Psoas muscle (tissue), 8 donors: ENCODE data around the gene DMAC2. TPM values are rescaled to one million over a fixed set of nuclear protein-coding genes. Genes with fewer than 3 reads are reported as not detected.
"Not testable (repeated sequence)": the region's sequence is repeated elsewhere in the genome, so short reads cannot be mapped to it uniquely, and the experiment has no call there.

Experiments
- ATAC-seq, 4 donors: fragments of 200-7000 bp; cut with Tn5 transposase; one replicate each; pipeline ENCODE4 v1.9.1; 2020; ENCODE audit warnings: moderate library complexity in 3 of 4, mild to moderate bottlenecking in 2 of 4
- DNase-seq, 2 donors: peaks; one replicate each; pipeline ENCODE4 v3.0.0-alpha.2; 2020
- H3K27ac ChIP-seq: fragments of 200-600 bp; one replicate; pipeline ENCODE4 v1.8.0; 2022
- H3K27me3 ChIP-seq, 3 donors: fragments of 200-600 bp in 1 of 3; one replicate each; pipeline versions ENCODE4 v1.6.1 to v1.8.0; 2013 to 2022; ENCODE audit warnings: low read length in 2 of 3, mild to moderate bottlenecking in 2 of 3, moderate library complexity in 1 of 3; ENCODE audit not compliant: insufficient read depth in 3 of 3
- H3K36me3 ChIP-seq, 2 donors: fragments of 200-600 bp in 1 of 2; one replicate each; pipeline versions ENCODE4 v1.6.1 to v1.8.0; 2013 to 2022; ENCODE audit warnings: low read depth in 1 of 2, mild to moderate bottlenecking in 1 of 2, moderate library complexity in 1 of 2; ENCODE audit not compliant: insufficient read depth in 1 of 2
- H3K4me1 ChIP-seq: fragments of 200-600 bp; one replicate; pipeline ENCODE4 v1.8.0; 2022
- H3K4me3 ChIP-seq: fragments of 200-600 bp; one replicate; pipeline ENCODE4 v1.8.0; 2022; ENCODE audit warnings: mild to moderate bottlenecking
- H3K9me3 ChIP-seq: fragments of 200-600 bp; one replicate; pipeline ENCODE4 v1.8.0; 2022
- CTCF ChIP-seq: fragments of 200-600 bp; IDR thresholded peaks from one replicate; pipeline ENCODE4 v1.8.0; 2022; ENCODE audit warnings: antibody characterized with exemption
- WGBS, 3 donors: extraction: QIAGEN DNeasy Blood & Tissue Kit; methylation state at CpG; one replicate each; pipeline versions ENCODE4 v1.1.6 to v1.1.7; 2013; 5-methylcytosine and 5-hydroxymethylcytosine counted together
- intact Hi-C, 2 donors: fragments of 100-400 bp; cut with DNase I; formaldehyde crosslinking; loops; one replicate each; pipeline versions ENCODE4 v1.11.0 to v1.14.2; 2022
- polyA plus RNA-seq, 3 donors: library from polyadenylated mRNA; stranded (reverse); fragments of 200-250 nt; gene quantifications; one replicate each; pipeline ENCODE4 v1.2.3, GENCODE V29; 2013
- total RNA-seq, 4 donors: library from RNA; stranded (reverse); fragmentation: NEBNext Ultra II Directional in 2 of 4; extraction: Animal tissue kit (Norgen Biotek cat#: 25700) in 2 of 4; gene quantifications; one replicate each; pipeline versions ENCODE4 v1.2.1 to v1.2.4, GENCODE V29; 2021 to 2023
- donor health status: healthy with polysubstance abuse.
- donor health status: DM: no; HTN: no; CAD: no; lungs with moderate emphysema.
- donor health status: Bipolar disorder and iron deficiency.
- donor health status: healthy.
- donor health status: DM: yes; HTN: yes; CAD: no.
- donor health status: DM: no; HTN: no; CAD: no.
- donor health status: DM: no; HTN: no; CAD: no.
- donor health status: DM: yes; HTN: yes; CAD: no.

The DMAC2 gene
- total and polyA plus RNA-seq, 7 donors: 37.6 to 113 (median 68.5) TPM

- H3K4me3 ChIP-seq: no peak overlapping the region
- H3K36me3 ChIP-seq: peaks cover 10 to 59% of the 10 kb centered on the region in 2 donors
- TF ChIP-seq CTCF: no peak
- H3K27me3 ChIP-seq: no peaks in the 10 kb centered on the region
- no peaks in the 10 kb centered on the region for H3K9me3 ChIP-seq
- no peak overlapping the region for H3K27ac ChIP-seq
- intact Hi-C loops: loop anchor here (5.0 to 10.0 kb wide), 3 partner anchors 39 to 232 kb away; partner anchors contain the start of genes BCKDHA (in 1 of the 2) and EXOSC5 (in 1 of the 2)
- no peak for DNase-seq
- peaks cover 15% of the 10 kb centered on the region for H3K4me1 ChIP-seq
- no peak for ATAC-seq
These were observed 3.1 kb downstream of the DMAC2 start for GRCh38 chr19:41436674-41436951.

GRCh38 chr19:41435936-41436673, 3.6 kb downstream of the DMAC2 start:
- peaks cover 20% of the 10 kb centered on the region for H3K4me1 ChIP-seq
- intact Hi-C loops: loop anchor here (5.0 to 10.0 kb wide), 3 partner anchors 39 to 231 kb away; partner anchors contain the start of genes BCKDHA (in 1 of the 2) and EXOSC5 (in 1 of the 2)

GRCh38 chr19:41435376-41435775, 4.3 kb downstream of the DMAC2 start:
- not testable (repeated sequence) for DNase-seq, H3K9me3 ChIP-seq, H3K4me3 ChIP-seq, H3K27me3 ChIP-seq, H3K27ac ChIP-seq, ATAC-seq
- Histone ChIP-seq H3K4me1 (peaks cover 26% of the 10 kb centered on the region), H3K36me3 (peaks cover 10 to 61% of the 10 kb centered on the region in 2 donors)
- 90 to 93% (median 93%) methylated on average over 11 of the region's 11 CpGs for WGBS, 3 donors
- intact Hi-C loops: loop anchor here (5.0 to 10.0 kb wide), 3 partner anchors 38 to 231 kb away; partner anchors contain the start of genes BCKDHA (in 1 of the 2) and EXOSC5 (in 1 of the 2)

More at GRCh38 chr19:41435936-41436673, 3.6 kb downstream of the DMAC2 start:
- no peak overlapping the region for H3K4me3 ChIP-seq
- TF ChIP-seq CTCF: no peak
- ATAC-seq (no peak), DNase-seq (no peak)
- H3K27ac ChIP-seq: no peak overlapping the region
- H3K9me3 ChIP-seq: no peaks in the 10 kb centered on the region
- WGBS, 3 donors: 93 to 96% (median 93%) methylated on average over 19 of the region's 19 CpGs
- H3K27me3 ChIP-seq: no peaks in the 10 kb centered on the region
- H3K36me3 ChIP-seq: peaks cover 10 to 59% of the 10 kb centered on the region in 2 donors

- no peak overlapping the region for H3K4me3 ChIP-seq
- intact Hi-C loops: loop anchor here in 1 of 2 donors (10.0 kb wide), 1 partner anchor 230 kb away; no protein-coding TSS in a partner anchor
- peaks cover 10 to 68% of the 10 kb centered on the region in 2 donors for H3K36me3 ChIP-seq
- ATAC-seq (no peak), DNase-seq (no peak)
- H3K4me1 ChIP-seq: peaks cover 26% of the 10 kb centered on the region
- H3K9me3 ChIP-seq: no peaks in the 10 kb centered on the region
- H3K27ac ChIP-seq: no peak overlapping the region
- H3K27me3 ChIP-seq: no peaks in the 10 kb centered on the region
- 75 to 80% (median 78%) methylated on average over 5 of the region's 5 CpGs for WGBS, 3 donors
- TF ChIP-seq CTCF: no peak
These were observed 5.3 kb downstream of the DMAC2 start for GRCh38 chr19:41434450-41434849.

GRCh38 chr19:41433171-41433570, 6.5 kb downstream of the DMAC2 start:
- no peak overlapping the region for H3K27ac ChIP-seq
- intact Hi-C loops: loop anchor here in 1 of 2 donors (10.0 kb wide), 1 partner anchor 228 kb away; no protein-coding TSS in a partner anchor
- no peak for TF ChIP-seq CTCF
- no peak overlapping the region for H3K4me3 ChIP-seq
- peaks cover 17% of the 10 kb centered on the region for H3K4me1 ChIP-seq
- H3K9me3 ChIP-seq: no peaks in the 10 kb centered on the region
- no peak for ATAC-seq
- 85 to 93% (median 90%) methylated on average over 18 of the region's 18 CpGs for WGBS, 3 donors
- H3K27me3 ChIP-seq: no peaks in the 10 kb centered on the region
- DNase-seq: no peak
- H3K36me3 ChIP-seq: peaks cover 13 to 78% of the 10 kb centered on the region in 2 donors
